GM21447 (cell line): ENCODE results near the gene PEX7.
"Not testable (repeated sequence)": the region's sequence is repeated elsewhere in the genome, so short reads cannot be mapped to it uniquely, and the experiment has no call there.

Experiments
- ATAC-seq: cut with Tn5 transposase; IDR thresholded peaks from one replicate; pipeline ENCODE4 v1.9.1; 2021; ENCODE audit not compliant: unreplicated experiment

Gene PEX7

GRCh38 chr6:136895901-136896300, 73.5 kb downstream of the PEX7 start:
- no peak for ATAC-seq

- no peak for ATAC-seq
These were observed 74.7 kb downstream of the PEX7 start for GRCh38 chr6:136897071-136897470.

GRCh38 chr6:136901212-136901784, 78.9 kb downstream of the PEX7 start:
- no peak for ATAC-seq

- ATAC-seq: not testable (repeated sequence)
These were observed 82.1 kb downstream of the PEX7 start for GRCh38 chr6:136904477-136904876.

GRCh38 chr6:136914947-136915346, 92.6 kb downstream of the PEX7 start:
- ATAC-seq: no peak

GRCh38 chr6:136918706-136919105, 96.3 kb downstream of the PEX7 start:
- no peak for ATAC-seq

GRCh38 chr6:136920216-136920615, 97.8 kb downstream of the PEX7 start:
- ATAC-seq: no peak

GRCh38 chr6:136920671-136921380, 98.4 kb downstream of the PEX7 start:
- ATAC-seq: no peak

- no peak for ATAC-seq
These were observed 99.1 kb downstream of the PEX7 start for GRCh38 chr6:136921381-136921935.

- no peak for ATAC-seq
These were observed 99.7 kb downstream of the PEX7 start, which contains the start of gene SLC35D3 for GRCh38 chr6:136921936-136922684. Gene SLC35D3 (plus strand): TSS chr6:136922301. CDS start chr6:136922429, 128 bp downstream.

- ATAC-seq: no peak
These were observed 100.3 kb downstream of the PEX7 start for GRCh38 chr6:136922685-136923006.

- ATAC-seq: no peak
These were observed 100.9 kb downstream of the PEX7 start for GRCh38 chr6:136923116-136923953.

GRCh38 chr6:136923954-136924673, 101.7 kb downstream of the PEX7 start:
- no peak for ATAC-seq

- ATAC-seq: no peak
These were observed 104.0 kb downstream of the PEX7 start for GRCh38 chr6:136926383-136926782.

GRCh38 chr6:136927292-136927691, 104.9 kb downstream of the PEX7 start:
- no peak for ATAC-seq

- no peak for ATAC-seq
These were observed 108.1 kb downstream of the PEX7 start for GRCh38 chr6:136930528-136930927.

GRCh38 chr6:136932599-136932998, 110.2 kb downstream of the PEX7 start:
- no peak for ATAC-seq

GRCh38 chr6:136945072-136945471, 122.7 kb downstream of the PEX7 start:
- no peak for ATAC-seq

GRCh38 chr6:136945711-136946121, 123.3 kb downstream of the PEX7 start:
- ATAC-seq: no peak

GRCh38 chr6:136947037-136947436, 124.6 kb downstream of the PEX7 start:
- ATAC-seq: no peak
